ENCODE data around the gene SUMF2. TPM values are rescaled to one million over a fixed set of nuclear protein-coding genes. Genes with fewer than 3 reads are reported as not detected.

The SUMF2 gene
- total and polyA plus RNA-seq, 2 of the 13 experiments (the other 11 are each of a cell fraction or from before 2014, with no cell fraction given), result 48.9 to 54.4 TPM

DNA sequence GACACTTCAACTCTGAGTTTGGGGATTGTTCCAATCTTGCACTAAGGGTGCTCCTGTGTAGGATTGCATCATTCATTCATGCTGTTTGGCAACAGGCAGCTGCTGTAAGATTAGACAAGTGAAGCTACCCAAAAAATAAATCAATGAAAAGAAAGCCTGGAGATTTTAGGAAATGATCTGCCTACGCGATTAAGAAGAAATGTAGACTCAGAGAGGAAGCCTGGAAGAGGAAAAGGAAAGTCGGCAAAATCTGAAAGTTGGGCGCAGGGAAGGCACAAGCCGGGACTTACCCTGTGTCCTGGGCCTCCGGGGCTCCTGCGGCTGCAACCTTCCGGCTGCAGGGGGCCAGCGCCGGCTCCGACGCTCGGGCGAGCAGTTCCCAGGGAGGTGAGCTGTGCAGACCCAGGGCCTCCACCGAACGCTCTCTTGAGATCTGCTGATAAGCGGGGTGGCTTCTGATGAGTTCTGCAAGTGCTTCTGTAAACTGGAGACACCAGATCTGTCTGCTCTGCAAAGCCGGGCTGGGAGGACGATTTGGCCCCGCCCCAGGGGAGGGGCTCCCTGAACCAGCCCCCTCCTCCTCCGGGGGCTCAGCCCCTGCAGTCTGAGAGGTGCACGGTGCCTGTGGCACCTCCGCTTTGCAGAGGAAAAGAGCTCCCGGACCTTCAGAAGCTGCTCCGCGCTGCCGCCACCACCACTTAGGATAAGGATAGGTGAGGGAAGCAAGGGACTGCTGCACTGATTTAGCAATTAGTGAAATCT is 30.2 kb upstream of the SUMF2 start (continued):
- TF ChIP-seq IRF1 (CRISPR knock-in tag; IDR thresholded peaks at IDR 0.05; ENCODE audit: low read depth), result no peak
- TF ChIP-seq JUN (CRISPR knock-in tag; IDR thresholded peaks at IDR 0.05), result no peak
- TF ChIP-seq NFIC (IDR thresholded peaks at IDR 0.05; ENCODE audit: low read length), result no peak
- peak; percentile 51 for TF ChIP-seq ZNF331 (CRISPR knock-in tag; IDR thresholded peaks at IDR 0.05)
- TF ChIP-seq ZNF841 (CRISPR knock-in tag; IDR thresholded peaks at IDR 0.05; ENCODE audit: borderline replicate concordance), result no peak; the same call in 1 of the 2 replicates
- TF ChIP-seq ZFP90 (CRISPR knock-in tag; IDR thresholded peaks at IDR 0.05; ENCODE audit: borderline replicate concordance), result no peak
- peak; percentile 83 for TF ChIP-seq AGO1 (IDR thresholded peaks at IDR 0.05; ENCODE audit: low read depth, low read length, poor library complexity, severe bottlenecking)
- TF ChIP-seq HDAC2 (CRISPR knock-in tag; IDR thresholded peaks at IDR 0.05), result peak; percentile 36; the same call in 1 of the 2 replicates
- TF ChIP-seq MAF1 (CRISPR knock-in tag; IDR thresholded peaks at IDR 0.05; ENCODE audit: borderline replicate concordance), result no peak
- no peak for TF ChIP-seq ZBTB8A (CRISPR knock-in tag; IDR thresholded peaks at IDR 0.05; ENCODE audit: borderline replicate concordance, low read depth)
- TF ChIP-seq, protein P1, sequence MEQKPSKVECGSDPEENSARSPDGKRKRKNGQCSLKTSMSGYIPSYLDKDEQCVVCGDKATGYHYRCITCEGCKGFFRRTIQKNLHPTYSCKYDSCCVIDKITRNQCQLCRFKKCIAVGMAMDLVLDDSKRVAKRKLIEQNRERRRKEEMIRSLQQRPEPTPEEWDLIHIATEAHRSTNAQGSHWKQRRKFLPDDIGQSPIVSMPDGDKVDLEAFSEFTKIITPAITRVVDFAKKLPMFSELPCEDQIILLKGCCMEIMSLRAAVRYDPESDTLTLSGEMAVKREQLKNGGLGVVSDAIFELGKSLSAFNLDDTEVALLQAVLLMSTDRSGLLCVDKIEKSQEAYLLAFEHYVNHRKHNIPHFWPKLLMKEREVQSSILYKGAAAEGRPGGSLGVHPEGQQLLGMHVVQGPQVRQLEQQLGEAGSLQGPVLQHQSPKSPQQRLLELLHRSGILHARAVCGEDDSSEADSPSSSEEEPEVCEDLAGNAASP (CRISPR knock-in tag; IDR thresholded peaks at IDR 0.05; ENCODE audit: borderline replicate concordance), result peak; percentile 49; the same call in 1 of the 2 replicates
- TF ChIP-seq ZNF44 (CRISPR knock-in tag; IDR thresholded peaks at IDR 0.05), result no peak; the same call in 1 of the 2 replicates
- 0 out of 2 replicates have a peak, but pooled peaks have one; percentile 60 for TF ChIP-seq ZNF329 (CRISPR knock-in tag; IDR thresholded peaks at IDR 0.05; ENCODE audit: low read depth)
- TF ChIP-seq ZNF703 (CRISPR knock-in tag; IDR thresholded peaks at IDR 0.05; ENCODE audit: borderline replicate concordance), result 0 out of 2 replicates have a peak, but pooled peaks have one; percentile 58
- TF ChIP-seq TAF1 (CRISPR knock-in tag; IDR thresholded peaks at IDR 0.05), result peak; percentile 89
- TF ChIP-seq GABPA (IDR thresholded peaks at IDR 0.05; ENCODE audit: low read depth, low read length), result no peak
- TF ChIP-seq GABPA (CRISPR knock-in tag; IDR thresholded peaks at IDR 0.05; ENCODE audit: low read depth), result peak; percentile 55
- TF ChIP-seq ZNF124 (CRISPR knock-in tag; IDR thresholded peaks at IDR 0.05), result no peak
- no peak for TF ChIP-seq CHD2 (IDR thresholded peaks at IDR 0.05; ENCODE audit: low read depth, low read length)
- no peak for TF ChIP-seq CENPT (CRISPR knock-in tag; IDR thresholded peaks at IDR 0.05; ENCODE audit: low read depth)
- no peak for TF ChIP-seq MYPOP (CRISPR knock-in tag; IDR thresholded peaks at IDR 0.05)
- TF ChIP-seq NAIF1 (CRISPR knock-in tag; IDR thresholded peaks at IDR 0.05; ENCODE audit: borderline replicate concordance), result no peak
- 0 out of 4 replicates have a peak, but pooled peaks of 1 of the 2 experiments have one; percentile 16 for TF ChIP-seq REST (IDR thresholded peaks at IDR 0.05; ENCODE audit: borderline replicate concordance in 1 of 2, low read depth in 1 of 2, low read length in 2 of 2)

All from HepG2 (cell line).